Midbrain (tissue), 1 donor: ENCODE results near the gene CFB.
"Not testable (repeated sequence)": the region's sequence is repeated elsewhere in the genome, so short reads cannot be mapped to it uniquely, and the experiment has no call there.

Experiments used
- DNase-seq: peaks from one replicate; lab custom pipeline; 2025; lab: John Stamatoyannopoulos, UW

CFB gene

GRCh38 chr6:31971279-31971992 is 25.5 kb downstream of the CFB start:
- no peak for DNase-seq

GRCh38 chr6:31971993-31972708 is 26.3 kb downstream of the CFB start, which contains the start of gene DXO:
TSS of gene DXO (minus strand) at chr6:31972138. CDS start at chr6:31971675, 463 bp downstream.
- peak; percentile 94 for DNase-seq

DNA sequence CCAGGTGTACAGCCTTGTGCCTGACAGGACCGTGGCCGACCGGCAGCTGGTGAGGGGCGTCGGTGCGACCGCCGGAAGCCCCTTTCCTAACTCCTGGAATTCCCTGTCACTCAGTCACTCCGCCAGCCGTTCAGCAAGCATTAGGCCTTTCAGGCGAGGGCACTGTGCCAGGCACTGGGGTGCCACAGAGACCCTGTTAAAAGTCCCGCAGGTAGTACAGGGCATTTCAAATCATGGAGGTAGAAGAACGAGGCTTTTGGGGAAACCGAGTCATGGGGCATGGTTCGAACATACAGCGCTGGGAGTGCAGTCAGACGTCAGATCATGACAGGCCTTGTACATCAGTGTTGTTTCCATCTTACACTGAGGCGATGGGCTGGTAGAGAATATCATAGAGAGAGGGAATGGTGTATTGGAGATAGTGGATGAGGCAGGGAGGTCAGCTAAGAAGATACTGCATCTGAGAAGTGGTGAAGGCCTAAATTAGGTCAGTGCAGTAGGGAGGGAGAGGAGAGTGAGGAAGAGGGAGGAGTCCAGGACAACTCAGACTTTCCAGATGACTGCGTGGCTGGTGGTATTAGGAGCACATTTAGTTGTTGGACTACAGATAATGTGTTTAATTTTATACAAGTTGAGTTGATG is 26.9 kb downstream of the CFB start:
- DNase-seq: no peak

GRCh38 chr6:31976065-31976464 is 30.2 kb downstream of the CFB start:
- DNase-seq: not testable (repeated sequence)

- DNase-seq: no peak
These were observed 32.0 kb downstream of the CFB start for GRCh38 chr6:31977816-31978431.

GRCh38 chr6:31978831-31979230 is 32.9 kb downstream of the CFB start:
- DNase-seq: no peak

GRCh38 chr6:31979238-31979898 is 33.5 kb downstream of the CFB start:
- DNase-seq: no peak

GRCh38 chr6:31980195-31980876 is 34.4 kb downstream of the CFB start:
- not testable (repeated sequence) for DNase-seq

- DNase-seq: not testable (repeated sequence)
These were observed 35.1 kb downstream of the CFB start for GRCh38 chr6:31980998-31981397.

GRCh38 chr6:31981744-31982143 is 35.8 kb downstream of the CFB start, which contains the start of gene C4A:
TSS of gene C4A (plus strand) at chr6:31982057. CDS start at chr6:31982108, 51 bp downstream.
- not testable (repeated sequence) for DNase-seq

- DNase-seq: not testable (repeated sequence)
These were observed 43.5 kb downstream of the CFB start for GRCh38 chr6:31989363-31989762.

DNA sequence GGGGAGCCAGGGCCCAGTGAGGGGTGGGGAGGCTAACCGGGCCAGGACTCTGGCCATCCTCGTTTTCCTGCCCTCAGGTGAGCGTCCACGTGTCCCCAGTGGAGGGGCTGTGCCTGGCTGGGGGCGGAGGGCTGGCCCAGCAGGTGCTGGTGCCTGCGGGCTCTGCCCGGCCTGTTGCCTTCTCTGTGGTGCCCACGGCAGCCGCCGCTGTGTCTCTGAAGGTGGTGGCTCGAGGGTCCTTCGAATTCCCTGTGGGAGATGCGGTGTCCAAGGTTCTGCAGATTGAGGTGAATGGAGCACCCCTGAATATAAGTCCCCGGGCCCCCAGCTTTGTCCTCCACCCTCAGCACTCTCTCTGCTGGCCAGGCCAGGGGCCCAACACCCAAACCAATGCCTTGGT is 48.5 kb downstream of the CFB start:
- not testable (repeated sequence) for DNase-seq

DNA sequence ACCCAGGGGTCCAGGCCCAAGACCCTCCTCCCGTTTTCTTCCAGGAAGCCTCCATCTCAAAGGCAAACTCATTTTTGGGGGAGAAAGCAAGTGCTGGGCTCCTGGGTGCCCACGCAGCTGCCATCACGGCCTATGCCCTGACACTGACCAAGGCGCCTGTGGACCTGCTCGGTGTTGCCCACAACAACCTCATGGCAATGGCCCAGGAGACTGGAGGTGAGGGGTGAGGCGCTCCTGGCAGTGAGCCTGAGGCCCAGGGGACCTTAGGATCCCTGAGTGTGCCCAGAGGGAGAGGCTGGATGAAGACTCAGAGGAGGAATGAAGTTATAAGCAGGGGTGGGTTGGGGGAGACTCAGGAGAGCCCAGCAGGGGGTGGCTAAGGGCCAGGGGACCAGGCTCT is 50.5 kb downstream of the CFB start:
- not testable (repeated sequence) for DNase-seq
